Amygdala (tissue), 56 donors: Measurements from ENCODE around the gene TRIM29.
A peak's percentile ranks its signal among the peaks of the same experiment; 100 is the strongest.
"Not testable (repeated sequence)": the region's sequence is repeated elsewhere in the genome, so short reads cannot be mapped to it uniquely, and the experiment has no call there.

ENCODE experiments used
- DNase-seq, 56 donors: peaks; one replicate each; lab custom pipeline; 2025; lab: John Stamatoyannopoulos, UW

The TRIM29 gene, protein sequence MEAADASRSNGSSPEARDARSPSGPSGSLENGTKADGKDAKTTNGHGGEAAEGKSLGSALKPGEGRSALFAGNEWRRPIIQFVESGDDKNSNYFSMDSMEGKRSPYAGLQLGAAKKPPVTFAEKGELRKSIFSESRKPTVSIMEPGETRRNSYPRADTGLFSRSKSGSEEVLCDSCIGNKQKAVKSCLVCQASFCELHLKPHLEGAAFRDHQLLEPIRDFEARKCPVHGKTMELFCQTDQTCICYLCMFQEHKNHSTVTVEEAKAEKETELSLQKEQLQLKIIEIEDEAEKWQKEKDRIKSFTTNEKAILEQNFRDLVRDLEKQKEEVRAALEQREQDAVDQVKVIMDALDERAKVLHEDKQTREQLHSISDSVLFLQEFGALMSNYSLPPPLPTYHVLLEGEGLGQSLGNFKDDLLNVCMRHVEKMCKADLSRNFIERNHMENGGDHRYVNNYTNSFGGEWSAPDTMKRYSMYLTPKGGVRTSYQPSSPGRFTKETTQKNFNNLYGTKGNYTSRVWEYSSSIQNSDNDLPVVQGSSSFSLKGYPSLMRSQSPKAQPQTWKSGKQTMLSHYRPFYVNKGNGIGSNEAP

GRCh38 chr11:120137611-120138521, at the start of gene TRIM29:
TRIM29 (minus strand) TSS chr11:120138113; CDS start chr11:120138031, 82 bp downstream.
- no peak for DNase-seq

DNA sequence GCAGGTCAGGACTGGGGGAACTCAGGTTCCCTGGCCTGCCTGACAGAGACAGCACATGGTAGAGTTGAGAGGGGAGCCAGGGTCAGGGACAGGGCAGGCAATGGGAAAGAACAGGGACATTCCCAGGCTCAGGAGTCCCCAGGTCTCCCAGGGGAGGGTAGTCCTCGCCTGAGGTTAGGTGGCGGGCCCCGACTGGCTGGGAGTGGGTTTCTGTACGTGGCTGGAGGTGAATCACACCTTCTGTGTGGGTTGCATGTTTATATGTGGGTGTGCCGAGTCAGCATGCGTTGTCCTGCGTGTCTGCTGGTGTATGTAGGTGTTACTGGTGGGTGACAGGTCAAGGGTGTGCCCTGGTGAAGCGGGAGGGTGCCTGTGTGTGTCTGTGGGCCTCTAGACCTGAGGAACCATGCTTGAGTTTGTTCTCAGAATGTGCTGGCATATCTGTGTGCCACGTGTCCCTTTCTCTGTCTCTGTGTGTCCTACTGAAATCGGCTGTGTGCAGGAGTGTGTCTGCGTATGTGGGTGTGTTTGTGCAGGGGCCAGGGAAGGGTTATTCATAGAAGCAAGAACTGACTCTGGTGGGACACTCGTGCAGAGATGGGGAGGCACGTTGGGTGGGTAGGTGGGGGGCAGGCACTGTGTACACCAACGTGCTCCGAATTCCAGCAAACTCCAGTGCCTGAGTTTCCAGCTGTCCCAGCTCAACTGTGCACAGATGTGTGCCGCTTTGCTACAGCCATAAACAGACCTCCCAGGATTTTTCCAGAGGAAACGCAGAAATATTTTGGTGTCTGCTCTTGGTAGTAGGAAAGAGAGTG, 49.1 kb upstream of the TRIM29 start:
- no peak for DNase-seq

GRCh38 chr11:120186456-120186773, 48.5 kb upstream of the TRIM29 start:
- no peak for DNase-seq

- no peak for DNase-seq
Measured at GRCh38 chr11:120185706-120186455, 48.0 kb upstream of the TRIM29 start.

DNA sequence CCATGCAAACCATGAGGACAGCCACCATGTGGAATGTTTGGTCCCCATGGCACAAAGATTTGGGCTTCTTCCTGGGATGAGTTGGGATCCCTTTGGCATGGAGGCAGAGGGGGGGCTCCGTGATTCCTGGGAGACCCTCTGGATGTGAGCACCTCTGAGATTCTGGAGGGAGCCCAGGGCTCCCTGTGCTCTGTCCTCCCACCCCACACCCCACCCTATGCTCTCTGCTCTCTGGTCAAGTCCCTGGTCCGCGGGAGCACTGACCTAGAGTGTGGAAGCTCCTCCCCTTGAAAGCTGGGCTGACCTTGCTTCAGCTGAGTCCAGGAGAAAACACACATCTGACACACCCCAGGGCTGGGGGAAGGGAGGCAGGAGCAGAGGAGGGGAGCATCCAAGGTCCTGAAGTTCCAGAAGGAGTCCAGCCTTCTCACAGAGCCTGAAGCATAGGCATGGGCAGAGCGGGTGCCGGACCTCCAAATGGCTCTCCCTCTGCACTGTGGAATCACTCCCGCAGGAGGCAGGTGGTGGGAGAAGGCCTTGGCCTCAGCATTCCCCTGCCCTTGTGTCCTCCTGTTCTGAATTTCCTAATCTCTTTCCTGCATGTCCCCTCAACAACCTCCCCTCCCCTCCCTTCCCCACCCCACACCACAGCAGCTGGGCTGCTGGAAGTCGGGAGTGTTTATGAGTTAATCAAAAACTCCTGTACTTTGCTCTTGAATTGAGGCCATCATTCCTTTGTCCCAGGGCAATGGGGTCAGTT, 47.2 kb upstream of the TRIM29 start:
- no peak for DNase-seq

GRCh38 chr11:120184371-120184945, 46.5 kb upstream of the TRIM29 start:
- DNase-seq = no peak

- DNase-seq = no peak
Measured at GRCh38 chr11:120183701-120184141, 45.8 kb upstream of the TRIM29 start.

- peak in 7 of 56 donors; percentile 20 to 49 (median 34) for DNase-seq
Measured at GRCh38 chr11:120182790-120183491, 45.0 kb upstream of the TRIM29 start.

DNA sequence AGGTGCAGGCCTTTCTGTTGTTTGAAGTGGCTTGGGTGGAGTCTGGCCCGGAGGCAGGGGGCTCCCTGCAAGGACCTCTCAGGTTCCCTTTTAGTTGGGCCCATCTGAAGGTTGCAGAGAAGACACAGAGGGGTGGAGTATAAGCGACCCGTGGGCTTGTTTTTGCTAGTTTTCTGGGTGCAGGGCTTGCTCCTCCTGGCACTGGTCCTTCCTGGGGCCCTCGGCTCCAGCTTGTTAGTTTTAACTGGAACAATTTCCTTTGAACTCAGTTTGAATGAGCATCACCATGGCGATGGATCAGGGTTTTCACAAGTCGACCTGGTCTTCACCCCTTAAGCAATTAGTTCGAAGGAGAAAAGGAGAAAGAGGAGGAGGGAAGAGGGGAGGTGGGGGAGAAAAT, 44.5 kb upstream of the TRIM29 start:
- peak in 9 of 56 donors; percentile 27 to 53 (median 45) for DNase-seq

DNA sequence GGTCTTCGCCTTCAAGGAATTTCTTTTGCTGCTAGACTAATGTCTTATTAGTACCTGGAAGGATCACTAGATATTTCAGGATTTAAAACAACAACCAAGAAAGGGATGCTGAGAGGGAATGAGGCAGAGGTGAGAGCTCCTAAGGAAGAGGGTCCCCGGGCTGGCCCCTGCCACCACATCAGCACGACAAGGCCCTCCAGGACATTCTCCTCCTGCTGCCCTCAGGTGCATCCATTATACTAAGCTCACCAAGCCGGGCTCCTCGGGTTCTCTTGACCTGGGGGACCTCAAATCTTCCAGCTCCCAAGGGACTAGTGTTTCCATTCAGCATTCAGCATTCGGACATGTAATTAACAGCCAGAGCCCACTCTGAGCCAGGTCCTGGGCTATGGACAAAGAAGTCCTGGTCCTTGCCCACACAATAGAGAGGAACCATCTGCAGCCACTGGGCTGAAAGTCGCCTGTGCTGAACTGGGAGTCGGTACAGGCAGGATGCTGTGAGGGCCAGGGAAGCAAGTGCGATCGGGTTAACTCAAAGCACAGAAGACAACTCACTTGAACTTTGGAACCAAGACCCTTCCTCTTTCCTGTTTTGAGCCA, 43.6 kb upstream of the TRIM29 start:
- no peak for DNase-seq

DNA sequence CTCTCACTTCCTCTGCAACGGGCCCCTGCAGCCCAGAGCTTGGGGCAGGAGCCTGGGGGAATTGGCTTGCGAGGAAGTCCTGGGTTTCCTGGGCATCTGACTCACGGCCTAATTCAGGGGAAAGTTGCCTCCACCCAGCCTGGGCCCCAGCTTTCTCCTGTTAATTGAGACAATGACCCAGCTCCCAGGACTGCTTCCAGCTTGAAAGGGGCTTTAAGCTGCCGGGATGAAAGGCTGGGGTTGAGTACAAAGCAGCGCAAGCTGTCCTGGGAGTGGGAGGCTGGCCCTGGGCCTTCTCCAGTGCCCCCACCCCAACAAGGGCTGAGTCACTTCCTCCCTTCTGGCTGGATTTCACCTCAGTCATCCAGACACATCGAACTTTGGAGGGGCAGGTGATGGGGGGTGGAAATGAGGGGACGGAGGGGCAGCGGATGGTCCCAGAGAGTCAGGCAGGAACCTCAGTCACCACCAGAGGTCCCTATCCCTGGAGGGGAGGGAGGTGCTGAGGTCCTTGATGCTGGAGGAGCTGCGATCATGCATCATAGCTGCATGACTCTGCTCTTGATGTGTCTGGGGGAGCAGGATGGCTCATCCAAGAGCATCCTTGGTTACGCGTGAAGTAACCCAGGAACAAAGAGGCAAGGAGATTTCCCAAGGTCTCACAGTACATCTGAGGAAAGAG, 42.8 kb upstream of the TRIM29 start:
- peak in 23 of 56 donors; percentile 31 to 76 (median 54) for DNase-seq

DNA sequence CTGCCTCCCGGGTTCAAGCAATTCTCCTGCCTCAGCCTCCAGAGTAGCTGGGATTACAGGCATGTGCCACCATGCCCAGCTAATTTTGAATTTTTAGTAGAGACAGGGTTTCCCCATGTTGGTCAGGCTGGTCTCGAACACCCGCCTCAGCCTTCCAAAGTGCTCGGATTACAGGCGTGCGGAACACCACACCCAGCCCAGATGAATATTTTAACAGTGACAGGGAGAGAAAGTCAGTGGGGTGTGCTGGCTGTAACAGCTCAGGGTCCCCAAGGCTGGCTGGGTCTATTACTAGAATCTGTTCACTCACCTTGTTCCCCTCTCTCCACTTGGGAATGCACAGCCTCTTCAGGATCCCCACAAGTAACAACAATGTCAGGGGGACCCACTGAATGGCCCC, 42.1 kb upstream of the TRIM29 start:
- not testable (repeated sequence) for DNase-seq

DNA sequence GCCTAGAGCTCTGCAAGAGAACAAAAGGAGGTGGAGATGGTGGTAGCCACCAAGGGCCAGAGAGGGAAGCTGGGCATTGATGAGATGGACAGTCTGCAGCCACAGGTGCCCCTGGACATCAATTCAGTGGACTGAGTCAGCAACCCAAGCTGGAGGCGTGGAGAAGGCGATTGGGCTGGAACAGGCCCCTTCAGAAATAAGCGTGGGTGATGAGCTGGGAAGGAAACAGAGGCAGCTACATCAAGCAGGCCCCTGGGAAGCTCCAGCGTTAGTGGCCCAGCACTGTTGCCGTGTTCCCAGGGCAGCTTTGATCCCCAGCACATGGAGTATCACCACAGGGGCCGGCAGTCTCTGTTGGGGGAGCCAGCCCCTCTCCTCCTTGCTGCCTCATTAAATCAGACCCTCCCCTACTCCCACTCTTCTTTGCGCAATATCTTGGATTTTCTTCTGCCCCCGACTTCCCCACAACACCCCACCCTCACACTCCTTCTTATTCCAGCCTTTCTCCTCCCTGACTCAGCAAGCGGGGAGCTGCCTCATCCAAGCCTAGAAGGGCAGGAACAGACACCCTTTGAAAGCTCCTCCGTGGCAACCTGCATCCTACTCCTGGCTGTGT, 41.3 kb upstream of the TRIM29 start:
- DNase-seq = no peak

DNA sequence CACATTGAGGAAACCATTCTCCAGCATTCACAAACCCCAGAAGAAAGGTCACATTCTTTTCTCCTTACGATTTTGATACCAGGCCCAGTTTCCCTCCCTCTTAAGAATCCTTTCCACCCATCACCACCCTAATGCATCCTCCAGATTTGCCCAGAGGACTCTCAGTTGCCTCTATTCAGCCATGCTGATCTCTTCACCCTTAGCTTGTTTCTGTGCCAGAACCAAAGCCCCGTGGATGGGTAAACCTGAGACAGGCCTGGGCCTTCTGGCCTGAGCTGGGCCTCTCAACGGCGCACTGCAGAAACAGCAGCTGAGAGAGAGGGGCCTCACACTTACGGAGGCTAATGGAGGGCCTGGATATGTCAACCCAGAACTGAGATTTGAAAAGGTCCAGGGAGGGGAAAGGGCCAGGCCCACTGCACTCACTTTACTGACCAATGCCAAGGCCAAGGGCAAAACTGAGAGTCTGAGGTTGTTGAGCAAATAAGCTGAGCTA, 40.7 kb upstream of the TRIM29 start:
- no peak for DNase-seq

- no peak for DNase-seq
Measured at GRCh38 chr11:120174866-120175265, 37.0 kb upstream of the TRIM29 start.

GRCh38 chr11:120173807-120174206, 35.9 kb upstream of the TRIM29 start:
- DNase-seq = no peak
